GM19023 (cell line): Measurements from ENCODE around the gene TMEM123.
"Not testable (repeated sequence)": the region's sequence is repeated elsewhere in the genome, so short reads cannot be mapped to it uniquely, and the experiment has no call there.

ENCODE experiments used
- ATAC-seq: cut with Tn5 transposase; IDR thresholded peaks from one replicate; pipeline ENCODE4 v1.9.1; 2021; ENCODE audit warnings: mild to moderate bottlenecking, moderate library complexity; ENCODE audit not compliant: unreplicated experiment

TMEM123 gene

DNA sequence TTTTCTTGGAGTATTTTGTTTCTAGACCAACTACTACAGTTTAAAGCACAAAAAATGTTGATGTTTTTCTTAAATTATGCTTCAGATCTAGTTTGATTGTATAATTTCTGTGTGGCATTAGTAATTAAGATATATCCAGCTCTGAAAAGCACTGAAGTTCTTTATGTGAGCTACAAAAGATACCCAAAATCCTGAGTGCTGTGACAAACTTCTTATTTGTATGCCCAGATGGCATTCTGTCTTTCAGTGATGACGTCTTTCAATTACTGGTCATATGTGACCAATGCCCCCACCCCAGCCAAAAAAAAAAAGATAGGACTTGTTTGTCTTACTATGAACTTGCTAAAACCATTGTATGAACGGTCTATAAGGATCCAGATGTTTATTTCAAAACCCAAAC is 54.3 kb downstream of the TMEM123 start:
- no peak for ATAC-seq

DNA sequence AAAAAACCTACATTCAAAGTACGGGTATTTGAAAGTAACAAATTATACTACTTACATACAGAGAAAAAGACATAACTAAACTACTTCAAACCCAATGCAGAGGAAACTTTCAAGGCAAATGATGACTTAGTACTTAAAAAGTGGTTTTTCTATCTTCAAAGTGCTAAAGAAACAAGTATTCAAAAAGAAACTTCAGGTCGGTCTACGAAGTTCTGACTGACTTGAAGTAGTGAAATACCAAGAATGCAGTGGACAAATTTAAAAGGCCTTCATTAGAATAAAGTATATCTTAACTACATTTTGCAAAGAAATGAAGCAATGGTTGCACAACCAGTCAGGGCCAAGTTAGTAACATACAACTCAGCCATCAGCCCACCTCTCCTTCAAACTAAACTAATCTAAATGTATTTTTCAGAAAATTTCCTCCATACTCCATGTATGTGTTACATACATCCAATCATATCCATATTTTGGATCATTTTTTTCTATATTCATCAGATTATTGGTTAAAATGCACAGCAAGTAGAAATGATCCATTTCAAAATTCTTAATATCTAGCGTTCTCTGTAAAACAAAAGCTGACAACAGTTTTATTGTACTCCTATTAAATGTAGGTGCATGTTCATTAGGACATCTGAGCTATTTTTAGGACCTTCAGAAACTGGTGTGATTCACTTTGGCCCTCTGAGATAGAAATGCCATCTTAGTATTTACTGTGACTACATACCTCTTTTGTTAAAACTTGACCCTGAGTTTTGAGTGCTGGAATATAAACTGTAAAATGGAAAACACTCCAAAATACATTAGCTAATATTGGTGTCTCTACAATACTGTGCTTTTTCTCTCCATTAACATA is 55.6 kb downstream of the TMEM123 start:
- ATAC-seq, result no peak

DNA sequence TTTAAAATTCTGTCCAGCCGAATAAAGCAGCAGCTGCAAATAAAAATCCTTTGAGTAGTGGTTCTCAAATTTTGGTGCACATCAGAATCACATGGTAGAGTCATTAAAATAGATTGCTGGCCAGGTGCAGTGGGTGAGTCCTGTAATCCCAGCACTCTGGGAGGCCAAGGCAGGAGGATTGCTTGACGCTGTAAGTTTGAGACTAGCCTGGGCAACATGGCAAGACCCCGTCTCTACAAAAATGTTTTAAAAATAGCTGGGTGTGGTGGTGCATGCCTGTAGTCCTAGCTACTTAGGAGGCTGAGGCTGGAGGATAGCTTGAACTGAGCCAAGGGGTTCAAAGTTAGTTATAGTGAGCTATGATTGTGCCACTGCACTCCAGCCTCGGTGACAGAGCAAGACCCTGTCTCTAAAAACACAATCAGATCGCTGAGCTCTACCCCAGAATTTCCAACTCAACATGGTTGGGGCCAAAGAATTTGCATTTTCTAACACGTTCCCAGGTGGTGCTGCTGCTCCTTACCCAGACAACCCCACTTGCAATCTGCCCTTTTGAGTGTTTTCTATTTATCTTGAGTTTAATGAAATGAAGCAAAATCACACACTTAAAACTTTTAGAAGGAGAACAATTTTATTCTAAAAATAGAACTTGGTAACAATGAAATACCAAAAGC is 56.7 kb downstream of the TMEM123 start:
- ATAC-seq, result no peak

DNA sequence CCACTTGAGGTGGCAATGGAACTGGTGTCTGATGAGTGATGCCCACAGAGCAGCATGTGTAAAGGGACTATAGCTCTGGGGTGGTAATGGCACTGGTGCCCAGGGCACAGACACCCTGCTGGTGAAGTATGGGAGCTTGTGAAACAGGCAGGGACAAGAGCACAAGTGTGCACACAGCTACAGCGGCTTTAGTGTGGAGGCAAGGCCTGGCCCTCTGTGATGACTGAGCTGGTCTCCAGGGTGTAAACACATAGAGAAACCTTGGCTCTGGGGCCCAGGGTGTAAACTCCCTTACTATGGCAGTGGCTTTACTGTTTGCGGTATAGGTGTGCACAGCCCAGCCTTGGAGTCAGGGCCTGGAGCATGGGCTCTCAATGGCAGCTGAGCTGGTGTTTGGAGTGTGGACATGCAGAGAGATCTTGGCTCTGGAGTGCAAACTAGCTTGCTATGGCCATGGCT is 59.3 kb downstream of the TMEM123 start:
- no peak for ATAC-seq

DNA sequence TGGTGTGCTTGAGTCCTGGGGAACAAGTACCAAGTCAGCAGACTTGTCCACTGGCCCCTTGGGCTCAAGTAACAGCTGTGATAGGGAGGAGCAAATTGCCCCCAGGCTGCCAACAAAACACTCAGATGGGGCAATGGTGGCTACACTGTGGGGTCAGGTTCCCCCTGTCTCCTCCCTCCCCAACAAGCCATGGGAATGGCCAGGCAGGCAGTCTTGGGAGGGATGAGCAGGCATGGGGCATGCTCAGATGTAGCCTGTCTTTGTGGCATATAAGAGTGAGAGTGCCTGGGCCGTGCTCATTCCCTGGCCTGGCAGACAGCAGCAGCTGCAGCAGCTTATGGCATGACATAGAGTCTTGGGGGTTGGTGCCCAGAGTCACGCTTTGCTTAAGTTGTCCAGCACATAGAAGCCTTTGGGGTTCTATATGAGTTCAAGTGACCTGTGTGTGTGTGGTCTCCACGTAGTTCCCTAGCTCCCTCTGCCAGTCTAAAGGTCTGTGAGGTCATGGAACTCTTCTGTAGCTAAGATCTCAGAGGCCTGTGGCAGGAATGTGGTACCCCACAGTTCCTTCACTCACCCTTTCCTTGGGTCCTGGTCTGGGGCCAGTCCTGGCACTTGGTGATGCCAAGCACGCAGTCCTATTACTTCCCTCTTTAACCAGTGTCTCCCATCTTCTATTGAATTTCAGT is 60.9 kb downstream of the TMEM123 start:
- no peak for ATAC-seq

DNA sequence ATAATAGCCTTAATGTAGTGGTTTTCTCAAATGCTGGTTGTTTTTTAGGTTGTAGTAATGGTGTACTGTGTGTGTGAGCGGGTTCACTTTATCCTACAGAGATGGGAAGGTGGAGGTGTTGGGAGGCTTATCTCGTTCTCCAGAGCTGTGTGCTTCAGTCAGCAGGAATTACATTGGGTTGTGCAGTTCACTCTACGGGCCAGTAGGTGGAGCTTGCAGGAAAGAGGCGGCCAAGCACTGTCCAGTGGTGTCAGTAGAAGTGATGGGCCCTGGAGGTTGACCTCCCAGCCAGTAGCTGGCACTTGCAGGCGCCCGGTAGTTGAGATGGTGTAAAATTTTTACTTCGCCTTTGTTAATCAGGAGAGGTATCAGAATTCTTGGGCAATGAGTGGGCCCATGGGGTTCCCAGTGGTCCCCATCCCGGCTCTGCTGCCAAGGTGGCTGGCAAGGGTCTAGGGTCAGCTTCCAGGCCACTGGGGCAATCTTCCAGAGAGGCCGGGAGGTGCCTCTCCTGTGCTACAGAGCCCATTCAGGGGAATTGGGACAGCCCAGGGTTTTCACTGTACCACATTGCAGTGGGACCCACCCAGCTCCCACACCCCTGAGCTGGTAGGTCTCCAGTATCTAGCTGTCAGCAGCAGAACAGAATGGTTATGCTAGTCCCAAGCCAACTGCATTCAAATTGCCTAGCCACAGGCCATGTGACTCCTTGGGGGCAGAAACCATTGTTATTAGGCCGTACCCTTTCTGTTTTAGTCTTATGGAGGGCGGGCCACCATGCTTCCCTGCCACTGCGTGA is 61.7 kb downstream of the TMEM123 start:
- ATAC-seq, result peak; percentile 88

DNA sequence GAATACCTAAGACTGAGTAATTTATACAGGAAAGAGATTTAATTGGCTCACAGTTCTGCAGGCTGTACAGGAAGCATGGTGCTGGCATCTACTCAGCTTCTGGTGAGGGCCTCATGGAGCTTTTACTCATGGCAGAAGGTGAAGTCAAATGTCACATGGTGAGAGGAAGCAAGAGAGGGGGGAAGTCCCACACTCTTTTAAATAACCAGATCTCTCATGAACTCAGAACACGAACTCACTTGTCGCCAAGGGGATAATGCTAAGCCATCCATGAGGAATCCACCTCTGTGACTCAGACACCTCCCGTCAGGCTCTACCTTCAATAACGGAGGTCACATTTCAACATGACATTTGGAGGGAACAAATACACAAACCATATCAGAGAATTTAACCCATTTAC is 63.3 kb downstream of the TMEM123 start:
- no peak for ATAC-seq

DNA sequence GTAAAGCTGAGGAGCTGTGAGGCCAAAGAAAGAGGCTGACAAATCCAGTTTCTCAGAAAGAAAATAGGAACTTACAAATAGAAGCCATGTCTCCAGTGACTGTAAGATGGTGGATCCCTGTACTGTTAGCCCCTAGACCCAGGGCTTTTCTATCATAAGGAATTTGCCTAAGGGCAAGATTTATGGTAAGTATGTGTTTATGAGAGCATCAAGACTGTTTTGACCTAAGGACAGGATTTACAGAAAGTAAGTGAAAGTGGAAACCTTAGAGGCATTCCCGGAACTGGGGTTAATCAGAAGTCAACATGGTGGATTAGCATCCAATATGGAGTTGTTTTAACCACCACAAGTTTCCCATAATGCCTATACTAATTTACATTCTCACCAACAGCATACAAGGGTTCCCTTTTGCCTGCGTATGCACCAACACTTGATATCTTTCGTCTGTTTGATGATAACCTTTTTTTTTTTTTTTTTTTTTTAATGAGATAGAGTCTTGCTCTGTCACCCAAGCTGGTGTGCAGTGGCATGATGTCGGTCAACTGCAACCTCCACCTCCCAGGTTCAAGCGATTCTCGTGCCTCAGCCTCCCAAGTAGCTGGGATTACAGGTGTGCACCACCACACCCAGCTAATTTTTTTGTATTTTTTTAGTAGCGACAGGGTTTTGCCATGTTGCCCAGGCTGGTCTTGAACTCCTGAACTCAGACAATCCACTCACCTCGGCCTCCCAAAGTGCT is 65.4 kb downstream of the TMEM123 start:
- no peak for ATAC-seq

DNA sequence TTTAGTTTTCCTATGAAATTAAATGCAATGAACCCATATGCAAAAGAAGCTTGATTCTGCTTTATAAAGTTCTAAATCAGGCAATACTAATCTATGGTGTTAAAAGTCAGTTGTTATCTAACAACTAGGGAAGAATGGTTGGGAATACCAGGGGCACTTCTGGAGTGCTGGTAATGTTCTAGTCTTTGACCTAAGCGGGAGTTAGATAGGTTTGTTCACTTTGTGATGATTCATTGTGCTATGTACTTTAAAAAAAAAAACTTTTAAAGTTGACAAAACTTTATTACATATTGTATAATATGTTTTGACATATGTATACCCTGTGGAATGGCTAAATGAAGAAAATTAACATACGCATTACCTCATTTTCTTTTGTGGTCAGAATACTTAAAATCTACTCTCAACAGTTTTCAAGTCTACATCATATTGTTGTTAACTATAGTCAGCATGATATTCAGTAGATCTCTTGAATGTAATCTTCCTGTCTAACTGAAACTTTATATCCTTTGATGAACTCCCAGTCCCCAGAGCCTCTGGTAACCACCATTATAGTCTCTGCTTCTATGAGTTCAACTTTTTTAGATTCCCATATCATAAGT is 66.3 kb downstream of the TMEM123 start:
- no peak for ATAC-seq

DNA sequence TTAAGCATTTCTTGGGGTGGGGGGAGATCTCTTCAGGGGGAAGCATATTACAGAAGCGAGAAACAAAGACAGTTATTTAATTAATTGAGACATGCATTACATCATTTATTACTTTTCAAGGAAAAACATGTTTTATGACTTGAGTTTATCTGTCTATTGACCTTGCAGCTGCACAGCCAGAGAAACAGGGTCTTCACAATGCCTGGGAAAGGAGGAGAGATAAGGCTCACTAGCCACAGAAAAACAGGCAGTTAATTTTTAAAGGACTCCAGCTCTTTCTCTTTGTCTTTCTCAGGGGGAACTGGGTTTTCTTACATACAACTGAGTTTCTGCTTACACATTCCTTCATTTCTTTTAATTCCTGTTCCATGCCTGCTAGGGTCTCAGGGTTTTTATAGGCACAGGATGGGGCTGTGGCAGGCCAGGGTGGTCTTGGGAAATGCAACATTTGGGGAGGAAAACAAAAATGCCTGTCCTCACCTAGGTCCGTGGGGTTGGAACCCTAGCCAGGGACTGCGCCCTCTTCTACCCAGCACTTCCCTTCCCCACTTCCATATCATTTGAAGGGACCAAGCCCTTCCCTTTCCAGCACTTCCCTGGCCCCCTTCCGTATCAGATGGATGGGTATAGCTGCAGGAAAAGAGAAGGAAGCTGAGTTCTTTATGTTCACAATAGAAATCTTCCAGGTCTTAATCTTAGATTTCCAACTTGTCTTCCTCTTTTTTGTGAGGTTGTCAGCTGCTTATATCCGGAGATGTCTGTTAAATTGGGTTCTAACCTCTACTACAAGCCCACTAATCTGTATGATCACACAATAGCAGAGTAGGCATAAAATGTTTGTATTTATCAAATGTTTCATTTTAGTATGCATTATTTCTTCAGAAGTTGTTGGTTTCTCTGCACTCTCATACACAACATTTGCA is 67.2 kb downstream of the TMEM123 start:
- ATAC-seq, result no peak

DNA sequence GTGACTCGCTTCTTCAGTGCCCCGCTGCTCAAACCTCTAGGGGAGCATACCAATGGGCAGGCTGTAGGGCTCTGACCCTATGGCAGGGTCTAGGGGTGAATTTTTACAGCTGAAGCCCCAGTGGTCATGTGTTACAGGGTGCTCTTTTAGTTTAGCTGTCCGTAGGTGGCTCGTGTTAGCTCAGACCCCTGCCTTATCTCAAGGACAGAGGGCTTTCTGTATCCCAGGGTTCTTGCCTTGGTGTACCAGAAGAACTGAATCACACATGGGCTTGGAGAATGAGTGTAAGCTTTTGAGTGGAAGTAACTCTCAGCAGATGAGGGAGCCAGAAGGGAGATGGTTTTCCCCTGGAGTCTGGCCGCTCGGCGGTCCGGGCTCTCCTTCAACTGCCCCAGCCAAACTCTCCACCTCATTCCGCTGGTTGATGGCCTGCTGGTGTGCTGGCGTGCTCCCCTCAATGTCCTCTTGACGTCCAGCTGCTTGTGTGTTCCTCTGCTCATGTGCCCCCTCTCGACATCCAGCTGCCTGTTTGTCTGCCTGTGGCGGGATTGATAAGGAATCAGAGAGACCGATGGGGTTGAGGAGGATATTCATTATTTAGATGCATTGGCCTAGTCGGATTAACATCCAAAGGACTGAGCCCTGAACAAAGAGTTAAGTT is 68.0 kb downstream of the TMEM123 start:
- ATAC-seq, result no peak

DNA sequence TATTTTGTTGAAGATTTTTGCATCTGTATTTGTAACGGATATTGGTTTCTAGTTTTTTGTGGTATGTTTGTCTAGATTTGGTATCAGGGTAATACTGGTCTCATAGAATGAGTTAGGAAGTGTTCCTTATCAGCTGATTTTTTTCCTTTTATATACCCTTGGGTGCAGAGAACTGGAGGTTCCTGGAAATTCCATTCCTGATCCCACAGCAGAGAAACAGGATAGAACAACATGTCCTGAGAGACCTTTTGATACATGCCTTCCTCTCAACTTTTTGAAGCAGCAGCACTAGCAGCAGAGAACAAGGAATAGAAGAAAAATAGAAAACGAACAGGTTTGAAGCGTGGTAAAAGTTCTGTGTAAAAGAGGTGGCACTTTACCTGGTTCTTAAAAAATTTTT is 68.7 kb downstream of the TMEM123 start:
- ATAC-seq, result no peak

DNA sequence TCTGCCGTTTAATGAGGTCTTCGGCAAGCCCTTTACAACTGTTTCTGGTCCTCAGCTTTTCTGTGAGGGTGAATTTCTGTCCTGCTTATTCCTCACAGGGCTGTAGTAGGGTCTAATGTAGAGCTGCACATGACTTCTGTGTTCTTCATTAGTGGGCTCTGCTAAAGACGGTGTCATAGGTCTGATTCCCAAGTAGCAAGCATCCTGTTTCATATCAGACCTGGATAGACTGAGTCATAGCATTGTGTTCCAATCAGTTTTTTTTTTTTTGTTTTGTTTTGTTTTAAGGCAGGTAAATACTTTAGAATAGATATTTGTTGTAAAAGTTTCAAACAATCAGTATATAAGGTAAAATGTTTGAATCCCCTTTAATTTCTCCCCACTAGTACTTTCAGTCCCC is 70.2 kb downstream of the TMEM123 start:
- ATAC-seq, result no peak

DNA sequence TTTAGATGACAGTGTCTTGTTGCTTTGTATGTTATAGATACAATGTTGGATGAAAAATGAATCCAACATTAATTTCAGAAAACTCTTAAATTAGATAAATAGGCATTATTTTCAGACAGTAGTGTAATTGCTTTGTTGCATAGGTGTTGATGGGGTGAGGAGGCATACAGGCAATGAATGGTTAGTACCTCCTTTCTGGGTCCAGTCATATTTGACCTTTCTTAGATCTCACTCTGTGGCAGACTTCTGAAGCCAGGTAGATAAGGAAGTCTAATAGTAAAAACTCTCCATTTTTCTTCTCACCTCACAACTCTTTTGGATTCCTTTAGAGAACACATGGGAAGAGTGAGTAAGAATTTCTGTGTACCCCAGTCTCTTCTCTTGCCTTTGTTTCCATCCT is 73.7 kb downstream of the TMEM123 start:
- no peak for ATAC-seq

DNA sequence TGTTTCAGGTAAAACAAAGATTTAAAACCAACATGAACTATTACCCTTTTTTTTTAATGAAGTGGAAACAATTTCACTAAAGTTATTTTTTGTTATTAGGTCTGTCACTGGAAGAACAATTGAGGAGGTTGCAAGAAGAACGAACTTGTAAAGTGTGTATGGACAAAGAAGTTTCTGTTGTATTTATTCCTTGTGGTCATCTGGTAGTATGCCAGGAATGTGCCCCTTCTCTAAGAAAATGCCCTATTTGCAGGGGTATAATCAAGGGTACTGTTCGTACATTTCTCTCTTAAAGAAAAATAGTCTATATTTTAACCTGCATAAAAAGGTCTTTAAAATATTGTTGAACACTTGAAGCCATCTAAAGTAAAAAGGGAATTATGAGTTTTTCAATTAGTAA is 74.7 kb downstream of the TMEM123 start:
- no peak for ATAC-seq

DNA sequence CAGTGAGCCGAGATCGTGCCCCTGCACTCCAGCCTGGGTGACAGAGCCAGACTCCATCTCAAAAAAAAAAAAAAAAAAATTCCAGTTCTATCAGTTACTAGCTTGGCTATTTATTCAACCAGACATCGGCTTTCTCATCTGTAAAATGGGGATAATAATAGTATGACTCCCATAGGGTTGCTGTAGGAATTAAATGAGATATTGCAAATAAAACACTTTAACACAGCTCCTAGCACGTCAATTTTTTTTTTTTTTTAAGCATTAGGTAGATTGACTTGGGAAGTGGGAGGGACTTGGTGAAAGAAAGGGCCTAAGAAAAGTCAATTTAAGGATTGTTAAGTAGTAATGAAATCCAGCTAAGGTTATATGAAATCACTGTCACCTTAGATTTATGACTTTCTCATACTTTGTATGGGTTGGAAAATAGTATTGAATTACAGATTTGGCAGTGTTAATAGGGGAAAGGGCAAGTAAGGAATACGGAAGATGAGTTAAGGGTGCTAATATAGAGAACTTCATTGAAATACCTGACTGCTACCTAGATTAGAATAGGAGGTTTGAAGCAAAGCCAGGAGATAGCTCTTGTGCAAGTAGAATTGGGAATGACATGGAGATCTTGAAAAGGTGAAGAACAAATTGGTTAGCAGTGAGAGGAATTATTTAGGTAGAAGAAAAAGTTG is 76.7 kb downstream of the TMEM123 start:
- ATAC-seq, result no peak

DNA sequence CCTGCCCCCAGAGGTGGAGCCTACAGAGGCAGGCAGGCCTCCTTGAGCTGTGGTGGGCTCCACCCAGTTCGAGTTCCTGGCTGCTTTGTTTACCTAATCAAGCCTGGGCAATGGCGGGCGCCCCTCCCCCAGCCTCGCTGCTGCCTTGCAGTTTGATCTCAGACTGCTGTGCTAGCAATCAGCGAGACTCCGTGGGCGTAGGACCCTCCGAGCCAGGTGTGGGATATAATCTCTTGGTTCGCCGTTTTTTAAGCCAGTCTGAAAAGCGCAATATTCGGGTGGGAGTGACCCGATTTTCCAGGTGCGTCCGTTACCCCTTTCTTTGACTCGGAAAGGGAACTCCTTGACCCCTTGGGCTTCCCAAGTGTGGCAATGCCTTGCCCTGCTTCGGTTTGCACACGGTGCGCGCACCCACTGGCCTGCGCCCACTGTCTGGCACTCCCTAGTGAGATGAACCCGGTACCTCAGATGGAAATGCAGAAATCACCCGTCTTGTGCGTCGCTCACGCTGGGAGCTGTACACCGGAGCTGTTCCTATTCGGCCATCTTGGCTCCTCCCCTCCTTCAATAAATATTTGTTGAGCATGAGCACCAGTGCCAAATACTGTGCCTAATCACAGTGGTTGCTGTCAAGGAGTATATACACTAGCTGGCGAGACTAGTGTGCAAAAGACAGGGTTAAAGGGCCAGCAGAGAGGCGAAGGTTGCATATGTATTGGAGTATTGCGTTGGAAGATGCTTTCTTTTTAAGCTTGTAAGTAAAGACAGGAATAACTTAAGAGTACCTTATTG is 77.7 kb downstream of the TMEM123 start:
- not testable (repeated sequence) for ATAC-seq
